Esophagus muscularis mucosa (tissue), 4 donors: ENCODE results near the gene FAM171A1.

Experiments used
- EP300 ChIP-seq: sonication (generic); formaldehyde crosslinking; IDR thresholded peaks from one replicate; pipeline ENCODE4 v1.6.1; 2017; ENCODE audit warnings: antibody characterized with exemption
- POLR2A ChIP-seq: fragments of 450-650 bp; IDR thresholded peaks from one replicate; pipeline ENCODE4 v1.6.1; 2017; ENCODE audit warnings: antibody characterized with exemption, moderate library complexity, mild to moderate bottlenecking, low read depth
- POLR2AphosphoS5 ChIP-seq, 2 donors: sonication (generic); formaldehyde crosslinking; IDR thresholded peaks; one replicate each; pipeline ENCODE4 v1.6.1; 2017; ENCODE audit warnings: antibody characterized with exemption in 2 of 2
- TF ChIP-seq, protein P1 (sequence below), 3 experiments: fragments of 200-600 bp in 2 of 3; fragments of 450-650 bp in 1 of 3; sonication (generic) in 2 of 3; IDR thresholded peaks; one replicate each; pipeline ENCODE4 v1.5.1; 2017 to 2019; ENCODE audit warnings: antibody characterized with exemption in 3 of 3, mild to moderate bottlenecking in 2 of 3, moderate library complexity in 1 of 3

DNA sequence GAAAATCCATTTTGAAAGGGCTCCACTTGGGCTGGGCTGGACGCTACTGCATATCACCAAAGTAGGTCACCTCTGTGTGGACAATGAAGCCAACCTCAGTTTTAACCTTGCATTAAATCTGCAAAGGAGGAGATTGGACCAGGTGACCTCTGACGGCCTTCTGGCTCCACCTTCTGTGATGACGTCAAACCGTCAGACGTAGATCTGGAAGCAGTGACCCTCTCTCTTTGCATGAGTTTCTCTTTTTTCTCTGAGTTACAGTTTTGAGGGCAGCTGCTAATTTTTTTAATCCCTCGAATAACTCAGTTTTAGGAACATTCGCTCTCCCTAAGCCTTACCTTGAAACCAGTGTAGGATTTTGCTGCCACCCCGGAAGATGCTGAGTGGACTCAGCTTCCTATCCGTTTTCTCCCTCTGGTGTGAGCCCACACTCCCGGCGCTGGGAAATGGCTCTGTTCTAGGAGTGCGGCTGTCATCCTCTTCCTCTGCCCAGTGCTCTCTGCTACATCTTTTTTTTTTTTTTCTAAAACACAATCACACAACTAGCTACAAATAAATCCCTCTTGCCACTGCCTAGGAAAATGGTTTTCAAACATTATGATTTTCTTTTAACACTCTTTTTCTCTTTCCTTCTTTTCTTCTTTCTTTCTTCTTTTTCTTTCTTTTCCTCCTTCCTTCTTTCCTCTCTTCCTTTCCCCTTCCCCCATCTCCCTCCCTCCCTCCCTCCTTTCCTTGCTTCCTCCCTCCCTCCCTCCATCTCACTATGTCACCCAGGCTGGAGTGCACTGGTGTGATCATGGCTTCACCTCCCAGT, 174.9 kb downstream of the FAM171A1 start:
- TF ChIP-seq, protein P1, sequence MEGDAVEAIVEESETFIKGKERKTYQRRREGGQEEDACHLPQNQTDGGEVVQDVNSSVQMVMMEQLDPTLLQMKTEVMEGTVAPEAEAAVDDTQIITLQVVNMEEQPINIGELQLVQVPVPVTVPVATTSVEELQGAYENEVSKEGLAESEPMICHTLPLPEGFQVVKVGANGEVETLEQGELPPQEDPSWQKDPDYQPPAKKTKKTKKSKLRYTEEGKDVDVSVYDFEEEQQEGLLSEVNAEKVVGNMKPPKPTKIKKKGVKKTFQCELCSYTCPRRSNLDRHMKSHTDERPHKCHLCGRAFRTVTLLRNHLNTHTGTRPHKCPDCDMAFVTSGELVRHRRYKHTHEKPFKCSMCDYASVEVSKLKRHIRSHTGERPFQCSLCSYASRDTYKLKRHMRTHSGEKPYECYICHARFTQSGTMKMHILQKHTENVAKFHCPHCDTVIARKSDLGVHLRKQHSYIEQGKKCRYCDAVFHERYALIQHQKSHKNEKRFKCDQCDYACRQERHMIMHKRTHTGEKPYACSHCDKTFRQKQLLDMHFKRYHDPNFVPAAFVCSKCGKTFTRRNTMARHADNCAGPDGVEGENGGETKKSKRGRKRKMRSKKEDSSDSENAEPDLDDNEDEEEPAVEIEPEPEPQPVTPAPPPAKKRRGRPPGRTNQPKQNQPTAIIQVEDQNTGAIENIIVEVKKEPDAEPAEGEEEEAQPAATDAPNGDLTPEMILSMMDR (IDR thresholded peaks at IDR 0.05): no peak
- TF ChIP-seq POLR2A: no peak
- TF ChIP-seq POLR2AphosphoS5 (IDR thresholded peaks at IDR 0.05): no peak
- TF ChIP-seq EP300: no peak
